Astrocyte (in vitro differentiated cells and primary cell): ENCODE data around the gene PPY.

Experiments used
- CTCF ChIP-seq: IDR thresholded peaks from 2 replicates; pipeline ENCODE4 v1.5.1; 2011; ENCODE audit warnings: low read depth, mild to moderate bottlenecking, inconsistent platforms, low read length, moderate library complexity; ENCODE audit not compliant: insufficient read depth
- EZH2 ChIP-seq: IDR thresholded peaks from 2 replicates; pipeline ENCODE4 v1.6.1; 2012; ENCODE audit warnings: mild to moderate bottlenecking, low read length, inconsistent platforms; ENCODE audit not compliant: insufficient read depth

- no peak for TF ChIP-seq CTCF
- no peak for TF ChIP-seq EZH2
Measured at GRCh38 chr17:43987131-43988021, 45.1 kb upstream of the PPY start.
